K562 (cell line): ENCODE data around the gene GMPR. TPM values are rescaled to one million over a fixed set of nuclear protein-coding genes. Genes with fewer than 3 reads are reported as not detected.

Source experiments
- BRCA1 ChIP-seq, 2 experiments: fragments of 450-650 bp in 1 of 2; sonication (generic) in 1 of 2; formaldehyde crosslinking in 1 of 2; IDR thresholded peaks; 2 replicates each; pipeline versions ENCODE4 v1.5.0 to v1.6.1; 2017 to 2020; ENCODE audit warnings: mild to moderate bottlenecking in 1 of 2, missing genetic modification reagents in 1 of 2
- GATAD2A ChIP-seq: fragments of 450-650 bp; IDR thresholded peaks from 2 replicates; pipeline ENCODE4 v1.6.1; 2017
- HMGN3 ChIP-seq: IDR thresholded peaks from 2 replicates; pipeline ENCODE4 v1.6.1; 2011; ENCODE audit warnings: borderline replicate concordance, low read depth, mild to moderate bottlenecking, mixed read lengths, low read length; ENCODE audit not compliant: insufficient read length; ENCODE audit errors: extremely low read depth
- NBN ChIP-seq: fragments of 450-650 bp; IDR thresholded peaks from 2 replicates; pipeline ENCODE4 v1.6.1; 2016; ENCODE audit warnings: low read depth, mild to moderate bottlenecking
- NFXL1 ChIP-seq: fragments of 450-650 bp; formaldehyde crosslinking; IDR thresholded peaks from 2 replicates; pipeline ENCODE4 v1.4.0; 2021; ENCODE audit warnings: mild to moderate bottlenecking
- PHB2 ChIP-seq: fragments of 450-650 bp; IDR thresholded peaks from 2 replicates; pipeline ENCODE4 v1.6.1; 2017; ENCODE audit warnings: low read depth
- SNRNP70 ChIP-seq: fragments of 200-400 bp; formaldehyde crosslinking; optimal IDR thresholded peaks from 2 replicates; pipeline ENCODE3; 2017; ENCODE audit warnings: low read depth, low read length
- ZEB2 ChIP-seq: fragments of 450-650 bp; IDR thresholded peaks from 2 replicates; pipeline ENCODE4 v1.6.1; 2016
- ZNF174 ChIP-seq: fragments of 250-450 bp; sonication (Bioruptor Pico); IDR thresholded peaks from 2 replicates; pipeline ENCODE4 v1.4.0; 2020; ENCODE audit warnings: mild to moderate bottlenecking
- ZNF212 ChIP-seq: fragments of 450-650 bp; formaldehyde crosslinking; IDR thresholded peaks from 2 replicates; pipeline ENCODE4 v1.4.0; 2020; ENCODE audit warnings: mild to moderate bottlenecking
- ZNF347 ChIP-seq: fragments of 450-650 bp; formaldehyde crosslinking; IDR thresholded peaks from 2 replicates; pipeline ENCODE4 v1.4.0; 2020; ENCODE audit warnings: low read depth, mild to moderate bottlenecking, moderate library complexity
- ZNF354B ChIP-seq: fragments of 250-450 bp; sonication (Bioruptor Pico); IDR thresholded peaks from 2 replicates; pipeline ENCODE4 v1.4.0; 2020
- ZNF444 ChIP-seq: fragments of 250-450 bp; sonication (Bioruptor Pico); IDR thresholded peaks from 2 replicates; pipeline ENCODE4 v1.4.0; 2020; ENCODE audit warnings: mild to moderate bottlenecking, moderate library complexity
- polyA plus RNA-seq, 8 experiments: library from polyadenylated mRNA; depleted of rRNA in 4 of 8; stranded (reverse) in 5 of 8; unstranded in 3 of 8; fragments of >200 nt; fragmentation: Nextera tagmentation in 2 of 8; fragmentation: Illumina TruSeq in 1 of 8; extraction: Ambion mirVana in 2 of 8; extraction: Trizol in 1 of 8; gene quantifications; 2 replicates each; pipeline versions ENCODE4 v1.2.1 to v1.2.3, GENCODE V29; 2011 to 2014; ENCODE audit warnings: inconsistent platforms in 1 of 8, missing spikeins in 1 of 8
- total RNA-seq, 7 experiments: library from RNA; depleted of rRNA in 6 of 7; stranded (reverse); fragments of >200 nt in 6 of 7; fragmentation: Illumina TruSeq in 2 of 7; extraction: Trizol in 2 of 7; gene quantifications; 2 replicates each; pipeline versions ENCODE4 v1.2.1 to v1.2.3, GENCODE V29; 2011 to 2021; ENCODE audit warnings: low replicate concordance in 1 of 7
- TF ChIP-seq, protein P1 (sequence below): fragments of 450-650 bp; IDR thresholded peaks from 2 replicates; pipeline ENCODE4 v1.6.1; 2016; ENCODE audit warnings: low read depth, mild to moderate bottlenecking, moderate library complexity
- TF ChIP-seq, protein P2 (sequence below): sonication (generic); formaldehyde crosslinking; IDR thresholded peaks from 2 replicates; pipeline ENCODE4 v1.8.0; 2022; ENCODE audit warnings: missing genetic modification reagents, mild to moderate bottlenecking, borderline replicate concordance
- TF ChIP-seq, protein P3 (sequence below): fragments of 450-650 bp; IDR thresholded peaks from 2 replicates; pipeline ENCODE4 v1.6.1; 2017; ENCODE audit warnings: antibody characterized with exemption
- TF ChIP-seq, protein P4 (sequence below): fragments of 250-450 bp; sonication (Bioruptor Pico); IDR thresholded peaks from 2 replicates; pipeline ENCODE4 v1.5.1; 2021; ENCODE audit warnings: mild to moderate bottlenecking
- TF ChIP-seq, protein P5 (sequence below), 2 experiments: fragments of 450-650 bp in 1 of 2; sonication (generic) in 1 of 2; formaldehyde crosslinking in 1 of 2; IDR thresholded peaks in 1 of 2; conservative IDR thresholded peaks in 1 of 2; 2 replicates each; pipeline versions ENCODE4 v1.6.1 to v1.8.1; 2016 to 2023; ENCODE audit warnings: mild to moderate bottlenecking in 2 of 2, moderate library complexity in 2 of 2, inconsistent platforms in 1 of 2, missing genetic modification reagents in 1 of 2
- TF ChIP-seq, protein P6 (sequence below): fragments of 450-650 bp; IDR thresholded peaks from 2 replicates; pipeline ENCODE4 v1.6.1; 2016; ENCODE audit warnings: antibody characterized with exemption
- TF ChIP-seq, protein P7 (sequence below): fragments of 450-650 bp; formaldehyde crosslinking; IDR thresholded peaks from 2 replicates; pipeline ENCODE4 v1.4.0; 2022; ENCODE audit warnings: mild to moderate bottlenecking, moderate library complexity

GMPR gene
- total and polyA plus RNA-seq, 9 of the 15 experiments (the other 6 are each of a cell fraction or from before 2014, with no cell fraction given), result 34.6 to 83.7 (median 49.8) TPM

DNA sequence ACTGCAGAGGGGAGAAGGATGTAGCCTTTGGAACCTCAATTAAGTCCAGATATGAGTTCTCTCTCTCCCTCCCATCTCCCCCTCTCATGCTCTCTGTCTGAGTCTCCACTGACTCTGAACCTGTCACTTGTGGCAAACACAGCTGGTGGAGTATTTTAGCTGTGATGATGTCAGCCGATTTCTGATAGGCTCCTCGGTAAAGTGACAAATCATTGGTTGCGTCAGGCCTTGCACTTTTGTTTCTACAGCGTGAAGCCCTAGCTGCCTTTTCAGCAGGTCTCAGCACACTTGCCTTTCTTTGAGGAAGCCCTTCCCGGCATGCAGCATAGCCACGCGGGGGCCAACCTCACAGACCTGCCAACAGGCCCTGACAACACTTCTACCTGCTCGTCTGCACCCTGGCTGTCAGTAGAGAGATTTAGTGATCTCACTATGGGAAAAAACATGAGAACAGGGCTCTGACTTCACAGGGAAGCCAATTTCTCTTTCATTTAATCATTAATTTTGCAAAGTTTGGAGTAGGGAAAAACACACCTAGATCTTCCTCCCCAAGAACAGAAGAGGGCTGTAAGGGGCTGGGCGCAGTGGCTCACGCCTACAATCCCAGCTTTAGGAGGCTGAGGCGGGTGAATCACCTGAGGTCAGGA is 84.4 kb downstream of the GMPR start (continued):
- TF ChIP-seq, protein P1, sequence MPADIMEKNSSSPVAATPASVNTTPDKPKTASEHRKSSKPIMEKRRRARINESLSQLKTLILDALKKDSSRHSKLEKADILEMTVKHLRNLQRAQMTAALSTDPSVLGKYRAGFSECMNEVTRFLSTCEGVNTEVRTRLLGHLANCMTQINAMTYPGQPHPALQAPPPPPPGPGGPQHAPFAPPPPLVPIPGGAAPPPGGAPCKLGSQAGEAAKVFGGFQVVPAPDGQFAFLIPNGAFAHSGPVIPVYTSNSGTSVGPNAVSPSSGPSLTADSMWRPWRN, result no peak
- TF ChIP-seq SNRNP70, result no peak
- TF ChIP-seq, protein P2, sequence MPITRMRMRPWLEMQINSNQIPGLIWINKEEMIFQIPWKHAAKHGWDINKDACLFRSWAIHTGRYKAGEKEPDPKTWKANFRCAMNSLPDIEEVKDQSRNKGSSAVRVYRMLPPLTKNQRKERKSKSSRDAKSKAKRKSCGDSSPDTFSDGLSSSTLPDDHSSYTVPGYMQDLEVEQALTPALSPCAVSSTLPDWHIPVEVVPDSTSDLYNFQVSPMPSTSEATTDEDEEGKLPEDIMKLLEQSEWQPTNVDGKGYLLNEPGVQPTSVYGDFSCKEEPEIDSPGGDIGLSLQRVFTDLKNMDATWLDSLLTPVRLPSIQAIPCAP (CRISPR knock-in tag), result no peak
- TF ChIP-seq HMGN3, result no peak
- no peak for TF ChIP-seq ZNF444 (CRISPR knock-in tag)
- no peak for TF ChIP-seq ZNF347 (CRISPR knock-in tag)
- TF ChIP-seq, protein P3, sequence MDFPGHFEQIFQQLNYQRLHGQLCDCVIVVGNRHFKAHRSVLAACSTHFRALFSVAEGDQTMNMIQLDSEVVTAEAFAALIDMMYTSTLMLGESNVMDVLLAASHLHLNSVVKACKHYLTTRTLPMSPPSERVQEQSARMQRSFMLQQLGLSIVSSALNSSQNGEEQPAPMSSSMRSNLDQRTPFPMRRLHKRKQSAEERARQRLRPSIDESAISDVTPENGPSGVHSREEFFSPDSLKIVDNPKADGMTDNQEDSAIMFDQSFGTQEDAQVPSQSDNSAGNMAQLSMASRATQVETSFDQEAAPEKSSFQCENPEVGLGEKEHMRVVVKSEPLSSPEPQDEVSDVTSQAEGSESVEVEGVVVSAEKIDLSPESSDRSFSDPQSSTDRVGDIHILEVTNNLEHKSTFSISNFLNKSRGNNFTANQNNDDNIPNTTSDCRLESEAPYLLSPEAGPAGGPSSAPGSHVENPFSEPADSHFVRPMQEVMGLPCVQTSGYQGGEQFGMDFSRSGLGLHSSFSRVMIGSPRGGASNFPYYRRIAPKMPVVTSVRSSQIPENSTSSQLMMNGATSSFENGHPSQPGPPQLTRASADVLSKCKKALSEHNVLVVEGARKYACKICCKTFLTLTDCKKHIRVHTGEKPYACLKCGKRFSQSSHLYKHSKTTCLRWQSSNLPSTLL, result no peak
- TF ChIP-seq ZEB2, result peak; percentile 60; the same call in 1 of the 2 replicates
- TF ChIP-seq GATAD2A, result no peak
- TF ChIP-seq, protein P4, sequence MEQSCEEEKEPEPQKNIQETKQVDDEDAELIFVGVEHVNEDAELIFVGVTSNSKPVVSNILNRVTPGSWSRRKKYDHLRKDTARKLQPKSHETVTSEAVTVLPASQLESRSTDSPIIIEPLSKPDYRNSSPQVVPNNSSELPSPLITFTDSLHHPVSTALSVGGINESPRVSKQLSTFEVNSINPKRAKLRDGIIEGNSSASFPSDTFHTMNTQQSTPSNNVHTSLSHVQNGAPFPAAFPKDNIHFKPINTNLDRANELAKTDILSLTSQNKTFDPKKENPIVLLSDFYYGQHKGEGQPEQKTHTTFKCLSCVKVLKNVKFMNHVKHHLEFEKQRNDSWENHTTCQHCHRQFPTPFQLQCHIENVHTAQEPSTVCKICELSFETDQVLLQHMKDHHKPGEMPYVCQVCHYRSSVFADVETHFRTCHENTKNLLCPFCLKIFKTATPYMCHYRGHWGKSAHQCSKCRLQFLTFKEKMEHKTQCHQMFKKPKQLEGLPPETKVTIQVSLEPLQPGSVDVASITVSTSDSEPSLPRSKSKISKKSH, result no peak
- no peak for TF ChIP-seq BRCA1 (IDR thresholded peaks at IDR 0.05)
- TF ChIP-seq BRCA1 (CRISPR knock-in tag; IDR thresholded peaks at IDR 0.05), result no peak
- TF ChIP-seq NFXL1, result no peak
- no peak for TF ChIP-seq PHB2
- TF ChIP-seq ZNF354B (CRISPR knock-in tag), result no peak
- no peak for TF ChIP-seq ZNF174 (CRISPR knock-in tag)
- TF ChIP-seq, protein P5, sequence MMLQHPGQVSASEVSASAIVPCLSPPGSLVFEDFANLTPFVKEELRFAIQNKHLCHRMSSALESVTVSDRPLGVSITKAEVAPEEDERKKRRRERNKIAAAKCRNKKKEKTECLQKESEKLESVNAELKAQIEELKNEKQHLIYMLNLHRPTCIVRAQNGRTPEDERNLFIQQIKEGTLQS (IDR thresholded peaks at IDR 0.05), result peak; percentile 100
- TF ChIP-seq, protein P5 (CRISPR knock-in tag; conservative IDR thresholded peaks at IDR 0.05), result peak; percentile 93
- no peak for TF ChIP-seq ZNF212 (CRISPR knock-in tag)
- TF ChIP-seq, protein P6, sequence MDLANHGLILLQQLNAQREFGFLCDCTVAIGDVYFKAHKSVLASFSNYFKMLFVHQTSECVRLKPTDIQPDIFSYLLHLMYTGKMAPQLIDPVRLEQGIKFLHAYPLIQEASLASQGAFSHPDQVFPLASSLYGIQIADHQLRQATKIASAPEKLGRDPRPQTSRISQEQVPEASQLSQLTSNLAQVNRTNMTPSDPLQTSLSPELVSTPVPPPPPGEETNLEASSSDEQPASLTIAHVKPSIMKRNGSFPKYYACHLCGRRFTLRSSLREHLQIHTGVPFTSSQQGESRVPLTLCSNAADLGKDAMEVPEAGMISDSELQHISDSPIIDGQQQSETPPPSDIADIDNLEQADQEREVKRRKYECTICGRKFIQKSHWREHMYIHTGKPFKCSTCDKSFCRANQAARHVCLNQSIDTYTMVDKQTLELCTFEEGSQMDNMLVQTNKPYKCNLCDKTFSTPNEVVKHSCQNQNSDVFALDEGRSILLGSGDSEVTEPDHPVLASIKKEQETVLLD, result no peak
- no peak; the same call in 1 of the 2 replicates for TF ChIP-seq NBN
- TF ChIP-seq, protein P7, sequence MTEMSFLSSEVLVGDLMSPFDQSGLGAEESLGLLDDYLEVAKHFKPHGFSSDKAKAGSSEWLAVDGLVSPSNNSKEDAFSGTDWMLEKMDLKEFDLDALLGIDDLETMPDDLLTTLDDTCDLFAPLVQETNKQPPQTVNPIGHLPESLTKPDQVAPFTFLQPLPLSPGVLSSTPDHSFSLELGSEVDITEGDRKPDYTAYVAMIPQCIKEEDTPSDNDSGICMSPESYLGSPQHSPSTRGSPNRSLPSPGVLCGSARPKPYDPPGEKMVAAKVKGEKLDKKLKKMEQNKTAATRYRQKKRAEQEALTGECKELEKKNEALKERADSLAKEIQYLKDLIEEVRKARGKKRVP (CRISPR knock-in tag), result peak; percentile 82
